H1 (cell line): ENCODE results near the gene TMEM229B. TPM values are rescaled to one million over a fixed set of nuclear protein-coding genes. Genes with fewer than 3 reads are reported as not detected.

ENCODE experiments used
- CTBP2 ChIP-seq: IDR thresholded peaks from 2 replicates; pipeline ENCODE4 v1.7.0; 2011; ENCODE audit warnings: borderline replicate concordance, mild to moderate bottlenecking, moderate library complexity, mixed read lengths, low read length; ENCODE audit not compliant: insufficient read depth, insufficient read length
- POU5F1 ChIP-seq: IDR thresholded peaks from 2 replicates; pipeline ENCODE4 v1.6.1; 2011; ENCODE audit warnings: low read depth, mild to moderate bottlenecking, low read length, moderate library complexity
- SIX5 ChIP-seq: IDR thresholded peaks from 2 replicates; pipeline ENCODE4 v1.6.1; 2011; ENCODE audit warnings: mild to moderate bottlenecking, low read depth, low read length
- SP2 ChIP-seq: IDR thresholded peaks from 2 replicates; pipeline ENCODE4 v1.6.1; 2012; ENCODE audit warnings: mild to moderate bottlenecking, low read length, inconsistent platforms
- polyA plus RNA-seq, 7 experiments: library from polyadenylated mRNA; depleted of rRNA in 3 of 7; stranded (reverse) in 5 of 7; unstranded in 2 of 7; fragments of >200 nt in 5 of 7; fragments of 200-250 nt in 2 of 7; gene quantifications; 1 replicate in 5 of 7; 2 replicates in 1 of 7; 4 replicates in 1 of 7; pipeline versions ENCODE4 v1.2.1 to v1.2.3, GENCODE V29; 2011 to 2013; ENCODE audit warnings: missing spikeins in 2 of 7, mixed read lengths in 2 of 7
- total RNA-seq: library from RNA; stranded (reverse); fragmentation: NEBNext Ultra II Directional; extraction: Animal tissue kit (Norgen Biotek cat#: 25700); gene quantifications from 2 replicates; pipeline ENCODE4 v1.2.1, GENCODE V29; 2021

TMEM229B gene
- total and polyA plus RNA-seq, 2 of the 8 experiments (the other 6 are each of a cell fraction or from before 2014, with no cell fraction given) = 0.73 to 0.85 TPM

DNA sequence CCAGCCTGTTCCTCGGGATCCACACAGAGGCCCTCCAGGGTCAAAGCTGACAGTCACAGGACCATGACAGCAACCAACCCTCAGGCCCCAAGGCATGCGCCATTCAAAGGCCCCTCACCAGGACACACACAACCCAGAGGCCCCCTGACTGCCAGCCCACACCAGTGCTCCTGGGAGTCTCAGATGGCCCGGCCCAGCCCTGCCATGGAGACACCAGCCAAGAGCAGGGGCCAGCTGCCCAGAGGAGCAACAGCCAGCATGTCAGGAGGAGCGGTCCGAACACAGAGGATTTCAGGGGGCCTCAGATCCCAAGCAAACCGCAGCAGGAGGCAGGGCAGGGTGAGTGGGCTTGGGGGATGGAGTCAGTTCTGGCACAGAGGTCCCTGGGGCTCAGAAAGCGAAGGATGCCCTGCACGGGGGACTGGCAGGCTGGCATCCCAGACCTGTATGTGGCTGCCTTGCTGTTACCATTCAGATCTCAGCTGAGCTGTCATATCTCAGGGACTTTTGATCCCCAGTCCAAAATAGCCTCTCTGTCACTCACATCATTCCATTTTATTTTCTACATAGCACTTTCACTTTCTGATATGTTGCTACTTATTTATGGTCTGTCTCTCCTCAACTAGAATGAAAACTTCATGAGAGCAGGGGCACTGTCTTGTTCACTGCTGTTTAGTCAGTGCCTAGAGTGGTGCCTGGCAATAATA lies 4.8 kb downstream of the TMEM229B start (continued):
- TF ChIP-seq SIX5 (no peak), POU5F1 (no peak), SP2 (no peak), CTBP2 (no peak)
- TF ChIP-seq, all 59 proteins: peak for 0
